Left cardiac atrium (tissue), 4 donors: ENCODE measurements around the gene ADAMTS17. TPM values are rescaled to one million over a fixed set of nuclear protein-coding genes. Genes with fewer than 3 reads are reported as not detected.
A peak's percentile ranks its signal among the peaks of the same experiment; 100 is the strongest.

Experiments
- ATAC-seq, 2 donors: fragments of 200-7000 bp; cut with Tn5 transposase; one replicate each; pipeline ENCODE4 v1.9.1; 2020; ENCODE audit warnings: mild to moderate bottlenecking in 2 of 2, moderate library complexity in 2 of 2
- DNase-seq: peaks from one replicate; pipeline ENCODE4 v3.0.0-alpha.2; 2020
- intact Hi-C, 2 donors: fragments of 100-400 bp; cut with DNase I; formaldehyde crosslinking; loops; one replicate each; pipeline versions ENCODE4 v1.14.1 to v1.15.1; 2022 to 2023
- total RNA-seq, 2 donors: library from RNA; stranded (reverse); fragmentation: NEBNext Ultra II Directional; extraction: Animal tissue kit (Norgen Biotek cat#: 25700); gene quantifications; one replicate each; pipeline ENCODE4 v1.2.1, GENCODE V29; 2021
- donor health status: DM: no; HTN: yes; CAD: no.
- donor health status: DM: no; HTN: yes; CAD: no; lungs with severe emphysema.
- donor health status: DM: yes; HTN: yes; CAD: no.
- donor health status: Dilated cardiomyopathy.

ADAMTS17 gene
- total RNA-seq, 2 donors from 2014 or later: 3.2 to 6.3 TPM

DNA sequence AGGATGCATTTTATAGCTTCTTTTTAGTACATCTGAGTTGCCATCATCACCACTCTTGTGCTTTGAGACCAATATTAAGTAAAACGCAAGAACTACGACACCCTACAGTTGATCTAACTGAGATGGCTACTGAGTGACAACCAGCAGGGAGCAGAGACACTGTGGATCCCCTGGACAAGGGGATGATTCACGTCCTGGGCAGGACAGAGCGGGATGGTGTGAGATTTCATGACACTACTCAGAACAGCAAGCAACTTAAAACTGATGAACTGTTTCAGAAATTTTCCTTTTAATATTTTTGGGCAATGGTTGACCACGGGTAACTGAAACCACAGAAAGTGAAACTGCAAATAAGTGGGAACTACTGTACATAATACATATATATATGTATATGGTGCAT lies 299.2 kb downstream of the ADAMTS17 start:
- peak in 1 of 2 donors; percentile 68 for ATAC-seq
- no peak for DNase-seq
- intact Hi-C loops: loop anchor here in 1 of 2 donors (10.0 kb wide), 1 partner anchor 78 kb away; no protein-coding TSS in a partner anchor

DNA sequence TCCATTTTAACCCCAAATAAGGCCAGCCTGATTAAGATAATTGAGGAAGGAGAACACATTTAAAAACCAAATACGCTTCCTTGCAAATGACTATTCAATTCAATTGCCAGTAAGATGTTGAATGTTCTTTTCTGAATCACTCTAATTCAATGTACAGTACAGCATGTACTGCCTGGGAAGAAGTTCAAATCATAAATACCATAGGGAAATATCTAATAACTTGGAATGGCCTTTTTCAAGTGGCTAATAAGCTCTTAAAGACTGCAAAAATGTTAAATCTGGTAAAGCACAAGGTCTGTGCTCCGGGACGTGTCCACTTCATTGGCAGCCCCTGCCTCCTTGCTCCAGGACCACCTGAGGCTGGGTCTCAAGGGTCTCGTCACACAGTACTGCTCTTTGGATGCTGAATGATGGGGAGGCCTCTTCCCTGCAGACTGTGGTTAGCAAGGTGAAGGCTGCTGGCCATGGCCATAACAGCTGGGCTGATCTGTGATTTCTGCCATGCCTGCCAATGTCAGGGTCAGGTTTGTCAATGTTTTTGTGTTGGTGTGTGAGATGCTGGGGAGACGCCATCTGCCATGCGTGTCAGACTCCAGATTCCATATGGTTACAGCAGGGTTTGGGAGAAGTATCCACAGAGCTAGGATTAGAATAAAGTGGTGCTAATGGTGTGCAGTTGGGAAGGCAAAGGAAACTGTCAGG lies 300.5 kb downstream of the ADAMTS17 start:
- no peak for ATAC-seq
- intact Hi-C loops: loop anchor here in 1 of 2 donors (10.0 kb wide), 1 partner anchor 76 kb away; no protein-coding TSS in a partner anchor
- DNase-seq: no peak

DNA sequence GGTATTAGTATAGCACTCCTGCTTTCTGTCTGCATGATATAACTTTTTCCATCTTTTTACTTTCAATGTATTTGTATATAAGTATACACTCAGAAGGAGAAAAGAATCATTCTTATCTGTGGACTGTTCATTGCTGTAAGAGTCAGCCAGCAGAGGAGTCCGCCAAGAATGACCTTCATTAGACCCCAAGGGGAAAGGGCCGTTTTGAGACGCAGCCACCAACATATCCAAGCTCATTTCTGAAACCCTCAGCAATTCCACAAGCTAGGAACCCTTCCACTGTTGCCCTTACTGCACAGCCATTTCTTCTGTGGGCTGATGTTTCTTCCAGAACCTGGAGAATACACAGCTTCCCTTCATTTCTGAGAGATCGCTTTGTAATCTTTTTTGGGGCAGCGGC lies 301.8 kb downstream of the ADAMTS17 start:
- peak in 1 of 2 donors; percentile 30 for ATAC-seq
- no peak for DNase-seq
- intact Hi-C loops: loop anchor here in 1 of 2 donors (10.0 kb wide), 1 partner anchor 75 kb away; no protein-coding TSS in a partner anchor

DNA sequence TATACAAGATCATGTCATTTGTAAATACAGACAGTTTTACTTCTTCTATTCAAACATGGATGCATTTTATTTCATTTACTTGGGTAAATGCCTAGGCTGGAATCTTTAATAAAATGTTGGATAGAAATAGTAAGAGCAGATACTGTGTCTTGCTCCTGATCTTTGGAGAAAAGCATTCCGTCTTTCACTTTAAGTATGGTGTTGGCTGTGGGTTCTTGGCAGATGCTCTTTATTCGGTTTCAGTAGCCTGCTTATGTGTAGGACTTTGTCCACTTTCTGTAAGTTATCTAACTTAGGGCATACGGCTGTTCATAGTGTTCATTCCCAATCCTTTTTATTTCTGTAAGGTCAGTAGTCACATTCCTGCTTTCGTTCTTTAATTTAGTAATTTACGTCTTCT lies 303.0 kb downstream of the ADAMTS17 start:
- DNase-seq: no peak
- no peak for ATAC-seq
- intact Hi-C loops: no loop called here

DNA sequence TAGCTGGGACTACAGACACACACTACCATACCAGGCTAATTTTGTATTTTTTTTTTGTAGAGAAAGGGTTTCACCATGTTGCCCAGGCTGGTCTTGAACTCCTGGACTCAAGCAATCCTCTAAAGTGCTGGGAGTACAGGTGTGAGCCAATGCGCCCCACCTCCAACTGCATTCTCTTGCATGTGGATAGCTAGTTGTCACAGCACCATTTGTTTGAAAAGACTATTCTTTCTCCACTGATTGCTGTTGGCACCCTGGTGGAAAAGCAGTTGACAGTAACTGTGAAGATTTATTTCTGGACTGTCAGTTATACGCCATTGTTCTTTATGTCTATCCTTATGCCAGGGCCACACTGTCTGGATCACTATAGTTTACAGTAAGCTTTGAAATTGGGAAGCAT lies 303.9 kb downstream of the ADAMTS17 start:
- intact Hi-C loops: no loop called here
- ATAC-seq: no peak
- no peak for DNase-seq

DNA sequence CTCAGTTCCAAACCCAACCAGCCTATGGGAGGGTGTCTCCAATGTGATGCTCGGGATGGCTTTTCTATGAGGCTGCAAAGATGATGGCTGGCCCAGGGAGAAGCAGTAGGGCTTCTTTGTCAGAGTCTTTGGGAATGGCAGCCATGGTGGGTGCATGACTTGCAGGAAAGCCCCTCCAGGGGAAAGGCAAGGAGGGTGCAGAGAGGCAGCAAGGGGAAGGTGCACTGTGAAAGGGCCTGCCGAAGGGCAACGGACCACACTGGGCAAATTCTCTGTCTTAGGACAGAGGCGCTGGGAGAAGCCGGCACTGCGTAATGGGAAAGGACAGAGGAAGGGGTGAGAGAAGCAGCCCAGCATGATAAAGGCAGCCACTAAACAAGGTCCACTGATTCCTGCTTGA lies 305.8 kb downstream of the ADAMTS17 start:
- intact Hi-C loops: no loop called here
- DNase-seq (no peak), ATAC-seq (no peak)

DNA sequence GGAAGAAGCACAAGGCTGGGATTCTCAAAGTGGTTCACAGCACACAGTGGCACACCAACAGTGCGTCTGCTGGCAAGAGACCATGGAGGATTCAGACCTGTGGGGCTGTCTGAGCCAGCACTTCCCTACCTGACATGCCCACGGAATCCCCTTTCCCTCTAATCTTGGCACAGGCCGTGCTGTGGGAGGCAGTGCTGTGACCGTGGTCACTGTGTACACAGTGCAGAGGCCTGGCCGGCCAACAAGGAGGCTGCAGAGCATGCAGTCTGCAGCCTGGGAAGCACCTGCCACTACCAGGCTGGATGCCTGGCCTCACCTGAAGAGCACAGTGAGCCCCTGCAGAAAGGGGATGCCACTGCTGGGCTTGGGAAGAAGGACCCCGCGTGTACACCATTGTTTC lies 307.6 kb downstream of the ADAMTS17 start:
- intact Hi-C loops: no loop called here
- no peak for DNase-seq
- no peak for ATAC-seq

DNA sequence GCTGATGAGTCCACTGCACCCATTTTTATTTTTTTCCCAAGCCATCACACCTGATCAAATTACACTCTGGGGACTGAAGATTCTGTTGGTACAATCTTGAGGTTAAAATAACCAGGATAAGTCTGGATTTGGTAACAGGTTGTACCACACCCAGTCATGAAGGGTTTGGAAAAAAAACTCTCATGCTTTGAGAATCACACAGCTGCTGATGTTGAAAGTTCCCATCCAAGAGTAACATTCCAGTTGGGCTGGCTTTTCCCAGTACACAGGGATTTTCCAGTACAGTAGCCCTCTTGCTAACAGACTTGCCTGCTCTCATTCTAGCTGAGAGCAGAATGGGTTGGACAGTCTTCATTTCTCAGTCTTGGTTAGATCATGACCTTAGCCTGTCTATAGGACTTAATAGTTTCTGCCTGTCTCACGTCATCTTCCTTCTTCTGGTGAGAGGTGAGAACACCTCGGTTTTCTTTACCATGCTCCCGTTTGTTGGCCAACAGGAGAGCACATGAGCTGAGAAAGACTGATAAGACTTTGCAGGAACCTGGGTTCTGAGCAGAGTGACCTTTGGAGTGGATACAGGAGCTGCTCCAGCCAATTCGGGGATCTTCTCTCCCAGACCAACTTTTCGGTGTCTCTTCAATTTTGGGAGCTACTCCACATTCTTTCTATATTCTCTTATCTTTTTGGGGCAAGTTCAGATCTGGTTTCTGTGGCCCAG lies 308.5 kb downstream of the ADAMTS17 start:
- DNase-seq (no peak), ATAC-seq (peak; percentile 59 to 82)
- intact Hi-C loops: no loop called here

DNA sequence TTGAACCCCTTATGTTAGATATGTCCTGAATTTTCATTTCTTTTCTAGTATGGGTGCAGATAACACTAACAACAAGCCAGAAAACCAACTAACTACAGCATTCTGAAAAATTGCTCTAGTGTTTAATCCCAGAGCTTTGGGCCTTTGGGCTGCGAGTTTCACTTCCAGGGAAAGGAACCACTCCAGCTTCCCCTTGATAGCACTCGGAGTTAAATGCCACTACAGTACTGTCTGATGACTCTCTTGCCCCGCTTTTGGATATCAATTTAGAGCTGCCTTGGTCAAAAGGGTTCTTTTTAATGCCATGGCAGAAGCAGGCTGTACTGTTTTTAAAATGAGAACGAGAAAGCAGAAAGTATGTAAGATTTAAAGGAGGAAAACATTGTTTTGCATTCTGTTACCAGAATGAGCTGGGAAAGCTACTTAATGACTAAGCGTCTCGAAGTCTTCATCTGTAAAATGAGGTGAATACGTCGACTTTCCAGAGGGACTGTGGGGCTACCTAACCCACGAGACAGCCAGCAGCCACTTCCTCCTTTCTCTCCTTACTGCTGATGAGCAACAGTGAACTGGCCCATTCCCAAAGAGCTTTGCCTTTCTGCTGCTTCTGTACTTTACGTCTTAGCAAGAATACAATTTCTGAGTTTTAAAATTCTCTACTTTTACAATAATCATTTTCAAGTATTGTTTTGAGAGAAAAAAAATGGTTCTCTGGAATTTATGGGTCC lies 309.3 kb downstream of the ADAMTS17 start:
- ATAC-seq (peak in 1 of 2 donors; percentile 50), DNase-seq (no peak)
- intact Hi-C loops: no loop called here

DNA sequence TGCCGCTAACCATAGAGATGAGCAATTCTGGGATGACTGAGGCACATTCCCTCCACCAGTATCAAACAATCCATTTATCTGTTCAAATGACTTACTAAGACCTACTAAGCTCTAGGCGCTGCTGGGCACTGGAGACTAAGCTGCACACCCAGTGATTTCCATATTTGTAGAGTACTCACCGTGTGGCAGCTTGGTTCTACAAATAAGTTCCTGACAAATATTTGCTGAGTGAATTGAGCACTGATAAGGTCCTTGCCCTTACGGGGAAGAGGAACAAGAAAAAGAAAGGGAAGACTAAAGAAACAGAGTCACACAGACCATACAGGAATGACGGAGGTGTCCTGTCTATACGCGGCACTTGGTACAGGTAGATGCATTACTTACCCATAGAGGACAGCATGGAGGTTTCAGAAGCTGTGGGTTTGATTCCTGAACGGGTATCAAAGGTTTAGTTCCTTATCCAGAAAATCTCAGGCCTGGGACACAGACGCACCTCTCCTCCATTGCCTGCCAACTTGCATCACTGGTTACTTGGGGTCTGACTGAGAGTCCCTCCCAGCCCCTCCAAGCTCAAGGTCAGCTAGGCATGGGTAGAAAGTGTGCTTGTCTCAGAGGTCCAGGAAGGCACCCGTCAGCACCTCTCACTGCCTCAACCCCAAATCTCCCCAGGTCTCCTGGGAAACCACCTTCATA lies 310.0 kb downstream of the ADAMTS17 start:
- intact Hi-C loops: no loop called here
- no peak for DNase-seq
- ATAC-seq: no peak

DNA sequence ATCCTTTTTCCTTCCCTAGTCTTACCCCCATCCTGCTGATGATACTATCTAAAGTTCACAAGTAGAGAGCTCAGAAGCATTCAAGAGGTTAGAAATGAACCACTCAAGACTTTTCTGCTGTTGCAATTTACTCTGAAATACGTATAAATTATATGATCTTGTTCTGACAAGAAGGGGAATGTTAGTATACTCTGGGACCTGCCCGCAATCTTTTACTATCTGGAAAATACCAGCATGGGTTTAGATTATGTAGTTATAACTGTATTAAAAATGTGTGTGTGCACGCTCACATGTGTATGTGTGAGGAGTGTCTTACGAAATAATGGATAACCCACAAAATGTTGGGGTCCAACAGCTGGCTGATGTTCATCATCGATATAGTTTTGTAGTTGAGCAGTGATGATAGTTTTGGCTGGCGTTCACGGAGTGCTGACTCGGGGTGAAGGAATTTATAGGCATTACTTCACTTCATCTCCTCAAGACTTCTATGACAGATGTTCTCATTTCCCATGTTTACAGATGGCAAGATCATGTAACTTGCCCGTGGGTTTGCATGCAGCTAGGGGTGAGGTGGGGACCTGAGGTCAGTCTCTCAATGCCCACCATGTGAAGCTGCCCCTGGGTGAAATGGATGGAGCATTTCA lies 311.1 kb downstream of the ADAMTS17 start:
- intact Hi-C loops: no loop called here
- no peak for ATAC-seq
- DNase-seq: no peak

DNA sequence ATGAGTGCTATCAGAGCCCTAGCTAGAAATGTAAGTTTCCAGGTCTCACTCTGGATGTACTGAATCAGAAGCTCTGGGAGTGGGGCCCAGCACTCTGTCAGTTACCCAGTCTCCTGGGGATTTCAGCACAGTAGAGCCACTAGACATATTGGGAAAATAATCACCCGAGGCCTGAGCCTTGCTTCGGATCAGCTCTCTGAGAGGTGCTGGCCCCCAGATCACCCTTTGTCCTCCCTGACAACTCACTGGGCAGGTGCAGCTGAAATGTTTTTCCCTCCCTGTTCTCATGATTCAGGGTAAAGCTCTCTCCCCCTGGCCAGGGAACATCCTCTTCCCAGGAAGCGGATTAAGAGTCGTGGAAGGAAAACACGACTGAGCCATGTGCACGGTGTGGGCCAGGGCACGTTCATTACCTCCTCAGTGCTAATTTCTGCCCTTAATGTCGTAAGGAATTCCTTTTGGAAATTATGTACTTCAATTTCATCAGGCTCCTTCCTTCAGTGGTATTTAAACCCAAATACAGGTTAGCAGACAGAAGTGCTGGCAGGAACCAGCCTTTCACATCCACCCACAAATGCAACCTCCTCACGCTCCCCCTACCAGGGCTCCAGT lies 311.8 kb downstream of the ADAMTS17 start:
- intact Hi-C loops: no loop called here
- ATAC-seq (no peak), DNase-seq (no peak)

DNA sequence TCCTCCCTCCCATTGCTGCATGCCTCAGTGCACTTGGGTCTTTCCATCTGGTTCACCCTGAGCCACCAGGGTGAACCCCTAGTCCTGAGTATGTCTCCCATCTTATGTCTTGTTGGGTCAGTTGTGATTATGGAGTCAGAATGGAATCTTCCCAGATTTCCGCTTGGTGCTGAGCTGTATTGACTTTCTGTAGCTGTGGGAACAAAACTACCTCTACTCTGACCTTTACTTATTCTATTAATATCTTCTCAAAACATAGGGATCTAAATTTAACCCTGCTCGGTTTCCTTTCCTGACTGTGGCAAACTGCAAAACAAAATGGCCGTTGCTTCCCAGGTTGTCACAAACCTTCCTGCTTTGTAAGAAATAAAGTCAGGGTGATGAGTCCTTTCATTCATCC lies 312.7 kb downstream of the ADAMTS17 start:
- ATAC-seq (no peak), DNase-seq (no peak)
- intact Hi-C loops: no loop called here

DNA sequence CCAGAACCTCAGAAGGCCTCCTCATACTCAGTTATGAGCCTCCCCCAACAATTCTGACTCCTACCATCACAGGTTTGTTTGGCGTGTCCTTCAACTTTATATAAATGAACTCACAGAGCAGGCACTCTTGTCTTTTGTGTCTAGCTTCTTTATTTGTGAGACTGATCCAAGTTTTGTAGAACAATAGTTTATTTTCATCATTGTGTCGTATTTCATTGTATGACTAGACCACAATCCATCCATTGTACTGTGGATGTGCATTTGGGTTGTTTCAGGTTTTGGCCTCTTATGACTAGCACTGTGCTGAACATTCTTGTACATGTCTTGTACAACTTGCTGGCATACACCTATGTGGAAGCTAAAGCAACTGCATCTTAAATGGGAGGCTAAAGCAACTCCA lies 315.7 kb downstream of the ADAMTS17 start:
- intact Hi-C loops: no loop called here
- ATAC-seq (no peak), DNase-seq (no peak)

DNA sequence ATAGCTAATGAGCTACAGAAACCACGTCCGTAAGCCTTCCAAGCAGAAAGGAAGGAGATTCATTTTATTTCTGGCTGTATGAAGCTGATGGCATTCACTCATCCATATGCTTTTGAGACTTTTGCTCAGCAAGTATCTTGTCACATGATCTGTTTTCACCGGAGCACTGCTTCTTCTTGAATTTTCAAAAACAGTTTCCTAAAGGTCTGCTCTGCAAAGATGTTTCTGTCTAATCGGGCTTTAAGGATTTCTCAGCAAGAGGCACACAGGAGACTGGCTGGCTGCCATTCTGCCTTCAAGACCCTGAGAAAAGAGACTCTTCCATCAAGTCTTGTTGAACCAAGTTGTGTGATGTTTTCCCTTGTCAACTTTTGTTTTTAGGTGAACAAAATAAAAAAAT lies 319.0 kb downstream of the ADAMTS17 start:
- DNase-seq (no peak), ATAC-seq (no peak)
- intact Hi-C loops: no loop called here

DNA sequence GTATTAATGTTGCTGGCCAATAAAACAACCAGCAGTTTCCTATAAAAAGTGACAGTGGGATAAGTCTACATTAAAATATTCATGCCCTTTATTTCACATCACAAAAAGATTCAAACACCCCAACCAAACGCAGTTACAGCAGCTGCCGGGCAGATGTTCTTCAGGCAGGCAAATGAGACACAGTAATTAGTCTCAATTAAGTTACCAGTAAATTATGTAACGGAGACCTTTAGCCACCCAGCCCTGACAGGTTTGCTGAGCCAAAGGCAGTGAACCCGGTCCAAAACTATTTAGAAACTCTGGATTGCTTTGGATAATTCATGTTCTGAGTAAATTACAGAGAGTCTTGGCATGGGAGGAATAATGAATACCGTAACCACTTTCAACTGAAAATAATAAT lies 319.4 kb downstream of the ADAMTS17 start:
- peak in 1 of 2 donors; percentile 65 for ATAC-seq
- intact Hi-C loops: no loop called here
- no peak for DNase-seq

DNA sequence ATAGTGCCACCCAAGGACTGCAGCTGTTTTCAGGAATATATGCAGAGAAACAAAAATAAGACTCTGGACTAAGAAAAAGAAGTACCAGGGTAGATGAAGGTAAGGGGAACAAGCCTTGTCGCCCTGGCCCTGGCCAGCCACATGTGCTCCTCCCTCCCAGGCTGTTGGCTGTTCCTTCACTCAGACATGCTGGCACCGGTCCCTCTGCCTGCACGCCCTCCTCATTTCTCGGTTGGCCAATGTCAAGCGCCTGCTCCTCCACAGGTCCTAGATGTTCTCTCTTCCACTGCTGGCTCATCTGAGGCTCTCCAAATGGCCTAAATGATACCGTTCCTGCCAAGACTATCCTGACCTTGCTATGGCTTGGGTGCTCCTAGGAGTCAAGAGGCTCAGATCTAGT lies 320.1 kb downstream of the ADAMTS17 start:
- intact Hi-C loops: no loop called here
- peak; percentile 48 to 53 for ATAC-seq
- DNase-seq: peak; percentile 43

DNA sequence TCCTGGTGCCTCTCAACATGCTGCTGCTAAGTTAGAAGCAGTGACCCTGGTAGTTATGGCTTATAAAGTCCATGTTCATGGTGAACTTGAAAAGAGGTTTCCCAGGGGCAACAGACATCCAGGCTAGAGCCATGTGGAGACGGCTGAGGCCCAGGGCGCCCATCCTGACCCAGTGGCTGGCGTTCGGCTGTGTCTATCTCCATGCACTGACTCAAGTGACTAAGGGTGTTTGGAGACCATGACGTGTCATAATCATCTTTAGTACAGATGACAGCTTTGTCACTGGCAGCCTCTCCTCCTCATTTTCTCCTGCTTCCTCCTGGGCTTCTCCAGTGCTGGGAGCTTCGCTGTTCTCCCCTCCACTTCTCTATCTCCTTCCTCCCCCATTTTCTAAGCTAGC lies 321.2 kb downstream of the ADAMTS17 start:
- ATAC-seq: peak in 1 of 2 donors; percentile 88
- DNase-seq: no peak
- intact Hi-C loops: no loop called here

DNA sequence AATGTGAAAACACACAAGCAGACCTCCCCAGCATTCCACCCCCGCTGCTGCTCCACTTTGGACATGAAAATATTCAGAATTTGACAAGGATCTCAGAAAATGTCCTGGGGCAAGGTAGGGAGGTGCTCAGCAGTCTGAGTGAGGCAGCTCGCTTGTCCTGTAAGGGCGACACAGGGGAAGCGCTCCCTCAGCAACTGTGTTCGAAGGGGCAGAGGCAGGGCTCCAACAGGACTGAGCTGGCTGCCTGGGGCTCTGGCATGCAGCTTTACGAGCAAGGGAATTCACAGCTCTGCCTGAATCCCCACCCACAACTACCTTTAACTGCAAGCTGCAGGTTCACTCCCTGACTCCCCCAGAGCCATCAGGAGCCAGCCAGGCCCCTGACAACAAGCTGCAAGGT lies 321.6 kb downstream of the ADAMTS17 start:
- intact Hi-C loops: no loop called here
- peak in 1 of 2 donors; percentile 17 for ATAC-seq
- DNase-seq: no peak
